ENCODE measurements around the gene SNRPA. TPM values are rescaled to one million over a fixed set of nuclear protein-coding genes. Genes with fewer than 3 reads are reported as not detected.
"Not testable (repeated sequence)": the region's sequence is repeated elsewhere in the genome, so short reads cannot be mapped to it uniquely, and the experiment has no call there.

The SNRPA gene
- polyA plus RNA-seq, 1 donor (not counting 4 experiments of a cell fraction or from before 2014, with no cell fraction given): 93.4 TPM

DNA sequence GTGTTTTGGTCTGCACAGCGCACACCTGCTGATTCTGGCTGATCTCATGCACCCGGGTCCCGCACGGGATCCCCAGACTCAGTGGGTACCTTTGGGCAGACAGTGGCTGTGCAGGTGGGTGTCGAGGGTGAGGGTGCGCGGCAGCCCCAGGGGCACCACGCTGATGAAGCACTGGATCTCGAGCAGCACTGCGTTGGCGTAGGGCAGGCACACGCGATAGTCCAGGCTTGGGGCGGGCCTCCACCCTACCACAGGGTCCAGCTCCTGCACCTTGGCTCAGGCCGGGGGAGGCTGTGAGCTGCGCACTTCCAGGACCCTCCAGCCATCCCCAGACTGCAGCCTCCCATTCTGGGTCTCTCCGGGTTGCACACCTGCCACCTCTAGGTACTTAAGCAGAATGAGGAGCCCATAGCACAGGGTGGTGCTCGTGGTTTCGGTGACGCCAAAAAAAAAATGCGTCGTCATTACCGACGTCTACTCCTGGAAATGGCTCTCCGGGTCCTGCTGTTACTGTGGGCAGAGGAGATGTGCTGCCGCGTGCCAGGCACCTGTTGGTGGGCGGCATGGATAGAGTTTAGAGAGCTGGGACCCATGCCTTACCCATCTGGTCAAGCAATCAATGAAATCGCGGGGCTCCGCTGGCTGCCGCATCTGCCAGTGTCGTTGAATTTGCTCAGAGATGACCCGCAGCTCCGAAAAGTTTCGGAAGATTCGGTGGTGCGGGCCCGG is 58.5 kb downstream of the SNRPA start:
- H3K27ac ChIP-seq (ENCODE audit: control insufficient read depth, insufficient read depth, low read length): no peak overlapping the region
- H3K9me1 ChIP-seq (ENCODE audit: control insufficient read depth, extremely low read depth, insufficient read depth, low read length): no peaks in the 10 kb centered on the region
- H3K4me1 ChIP-seq (ENCODE audit: control insufficient read depth, extremely low read depth, insufficient read depth, low read length): peaks cover 38% of the 10 kb centered on the region
- H3K4me2 ChIP-seq (ENCODE audit: control insufficient read depth, extremely low read depth, insufficient read depth, low read depth, low read length): no peak overlapping the region
- no peak overlapping the region for H3K4me3 ChIP-seq (ENCODE audit: control insufficient read depth in 2 of 3, extremely low read depth in 1 of 3, insufficient read depth in 2 of 3, low read depth in 1 of 3, low read length in 3 of 3)
- peaks cover 17 to 26% of the 10 kb centered on the region in 2 experiments for H3K36me3 ChIP-seq (ENCODE audit: control insufficient read depth in 2 of 2, extremely low read depth in 1 of 2, insufficient read depth in 2 of 2, low read length in 2 of 2)
- H4K20me1 ChIP-seq (ENCODE audit: control insufficient read depth, extremely low read depth, insufficient read depth, low read length): peaks cover 16% of the 10 kb centered on the region
- TF ChIP-seq, protein P1, sequence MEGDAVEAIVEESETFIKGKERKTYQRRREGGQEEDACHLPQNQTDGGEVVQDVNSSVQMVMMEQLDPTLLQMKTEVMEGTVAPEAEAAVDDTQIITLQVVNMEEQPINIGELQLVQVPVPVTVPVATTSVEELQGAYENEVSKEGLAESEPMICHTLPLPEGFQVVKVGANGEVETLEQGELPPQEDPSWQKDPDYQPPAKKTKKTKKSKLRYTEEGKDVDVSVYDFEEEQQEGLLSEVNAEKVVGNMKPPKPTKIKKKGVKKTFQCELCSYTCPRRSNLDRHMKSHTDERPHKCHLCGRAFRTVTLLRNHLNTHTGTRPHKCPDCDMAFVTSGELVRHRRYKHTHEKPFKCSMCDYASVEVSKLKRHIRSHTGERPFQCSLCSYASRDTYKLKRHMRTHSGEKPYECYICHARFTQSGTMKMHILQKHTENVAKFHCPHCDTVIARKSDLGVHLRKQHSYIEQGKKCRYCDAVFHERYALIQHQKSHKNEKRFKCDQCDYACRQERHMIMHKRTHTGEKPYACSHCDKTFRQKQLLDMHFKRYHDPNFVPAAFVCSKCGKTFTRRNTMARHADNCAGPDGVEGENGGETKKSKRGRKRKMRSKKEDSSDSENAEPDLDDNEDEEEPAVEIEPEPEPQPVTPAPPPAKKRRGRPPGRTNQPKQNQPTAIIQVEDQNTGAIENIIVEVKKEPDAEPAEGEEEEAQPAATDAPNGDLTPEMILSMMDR (optimal IDR thresholded peaks at IDR 0.05 in 1 of 3, IDR thresholded peaks at IDR 0.05 in 1 of 3, conservative IDR thresholded peaks at IDR 0.05 in 1 of 3; ENCODE audit: extremely low read depth in 1 of 3, insufficient read depth in 2 of 3, low read length in 3 of 3): no peak
- TF ChIP-seq EZH2 (IDR thresholded peaks at IDR 0.05; ENCODE audit: low read length): no peak
- H3K79me2 ChIP-seq (ENCODE audit: control insufficient read depth, insufficient read depth, low read length): peaks cover 23% of the 10 kb centered on the region
- no peaks in the 10 kb centered on the region for H3K27me3 ChIP-seq (ENCODE audit: control insufficient read depth, extremely low read depth, insufficient read depth, low read length)
- DNase-seq (ENCODE audit: low read depth, low spot score) (no peak), FAIRE-seq (no peak)
- no peak overlapping the region for H3K9ac ChIP-seq (ENCODE audit: control insufficient read depth, extremely low read depth, insufficient read depth, low read length)
- no peaks in the 10 kb centered on the region for H3K9me3 ChIP-seq (ENCODE audit: control insufficient read depth, low read depth, low read length)
- H2AFZ ChIP-seq (ENCODE audit: control insufficient read depth, low read length): no peak overlapping the region
- dilution Hi-C loops (cut with MboI; ENCODE audit: extremely low pct_ligation_motif_present, low sequenced_read_pairs): no loop called here

DNA sequence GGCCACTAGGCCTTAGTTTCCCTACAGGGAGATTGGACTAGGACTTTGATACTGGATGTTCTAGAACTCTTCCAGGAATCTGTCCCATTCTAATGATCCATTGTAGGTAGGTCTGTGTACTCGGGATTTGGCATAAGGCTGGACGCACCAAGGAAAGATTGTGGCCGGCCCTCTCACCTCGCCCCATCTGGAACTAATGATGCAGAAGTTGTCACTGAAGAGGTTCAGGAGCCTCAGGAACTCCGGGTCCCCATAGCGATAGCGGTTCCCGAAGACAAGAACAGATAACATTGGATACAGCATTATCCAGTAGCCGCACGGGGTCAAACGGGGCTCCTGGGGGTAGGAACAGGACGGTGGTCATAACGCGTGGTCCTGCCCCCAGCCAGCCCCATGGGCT is 59.2 kb downstream of the SNRPA start:
- H3K79me2 ChIP-seq (ENCODE audit: control insufficient read depth, insufficient read depth, low read length): peaks cover 17% of the 10 kb centered on the region
- DNase-seq (ENCODE audit: low read depth, low spot score): no peak
- no peak for FAIRE-seq
- no peak overlapping the region for H2AFZ ChIP-seq (ENCODE audit: control insufficient read depth, low read length)
- no peaks in the 10 kb centered on the region for H3K9me1 ChIP-seq (ENCODE audit: control insufficient read depth, extremely low read depth, insufficient read depth, low read length)
- dilution Hi-C loops (cut with MboI; ENCODE audit: extremely low pct_ligation_motif_present, low sequenced_read_pairs): no loop called here
- H3K4me3 ChIP-seq (ENCODE audit: control insufficient read depth in 2 of 3, extremely low read depth in 1 of 3, insufficient read depth in 2 of 3, low read depth in 1 of 3, low read length in 3 of 3): no peak overlapping the region
- H3K4me1 ChIP-seq (ENCODE audit: control insufficient read depth, extremely low read depth, insufficient read depth, low read length): peaks cover 33% of the 10 kb centered on the region
- H3K27ac ChIP-seq (ENCODE audit: control insufficient read depth, insufficient read depth, low read length): no peak overlapping the region
- peaks cover 15 to 22% of the 10 kb centered on the region in 2 experiments for H3K36me3 ChIP-seq (ENCODE audit: control insufficient read depth in 2 of 2, extremely low read depth in 1 of 2, insufficient read depth in 2 of 2, low read length in 2 of 2)
- no peaks in the 10 kb centered on the region for H3K27me3 ChIP-seq (ENCODE audit: control insufficient read depth, extremely low read depth, insufficient read depth, low read length)
- H4K20me1 ChIP-seq (ENCODE audit: control insufficient read depth, extremely low read depth, insufficient read depth, low read length): peaks cover 10% of the 10 kb centered on the region
- H3K9me3 ChIP-seq (ENCODE audit: control insufficient read depth, low read depth, low read length): no peaks in the 10 kb centered on the region
- no peak overlapping the region for H3K9ac ChIP-seq (ENCODE audit: control insufficient read depth, extremely low read depth, insufficient read depth, low read length)
- TF ChIP-seq, protein P1 (optimal IDR thresholded peaks at IDR 0.05 in 1 of 3, IDR thresholded peaks at IDR 0.05 in 1 of 3, conservative IDR thresholded peaks at IDR 0.05 in 1 of 3; ENCODE audit: extremely low read depth in 1 of 3, insufficient read depth in 2 of 3, low read length in 3 of 3): no peak
- TF ChIP-seq EZH2 (IDR thresholded peaks at IDR 0.05; ENCODE audit: low read length): no peak
- peak overlapping the region; percentile 58 for H3K4me2 ChIP-seq (ENCODE audit: control insufficient read depth, extremely low read depth, insufficient read depth, low read depth, low read length)

DNA sequence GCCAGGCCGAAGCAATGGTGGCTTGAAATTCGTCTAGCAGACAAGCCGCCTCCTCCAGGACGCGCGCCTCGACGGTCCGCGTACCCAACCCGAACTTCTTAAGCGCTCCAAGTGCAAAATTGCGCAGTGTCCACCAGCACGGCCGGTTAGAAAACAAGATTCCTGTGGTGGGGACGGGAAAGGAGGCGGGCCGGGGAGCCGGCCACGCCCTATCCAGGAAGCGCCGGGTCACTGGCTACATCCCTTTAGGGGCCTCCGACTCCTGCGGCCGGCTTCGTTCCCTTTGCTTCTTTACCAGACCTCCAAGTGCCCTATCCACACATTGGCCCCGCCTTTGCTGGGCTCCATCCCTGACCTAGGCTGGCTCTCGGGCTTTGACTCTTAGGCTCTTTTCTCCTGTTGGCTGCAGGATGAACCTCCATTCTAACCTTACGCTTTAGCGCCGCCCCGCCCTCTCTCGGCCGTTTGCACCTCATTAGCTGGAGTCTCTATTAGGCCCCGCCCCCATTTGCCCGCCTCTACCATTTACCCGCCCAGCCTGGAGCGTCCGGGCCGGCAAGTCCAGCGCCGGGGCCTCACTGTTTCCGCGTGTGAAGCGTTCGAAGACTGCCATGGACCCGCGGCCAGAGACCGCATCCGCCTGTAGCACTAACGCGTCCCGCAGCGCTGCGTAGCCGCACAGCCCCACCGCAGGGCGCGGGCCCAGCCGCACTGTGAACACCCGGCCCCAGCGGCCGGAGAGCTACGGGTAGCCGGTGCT is 59.8 kb downstream of the SNRPA start:
- H3K4me1 ChIP-seq (ENCODE audit: control insufficient read depth, extremely low read depth, insufficient read depth, low read length): peaks cover 27% of the 10 kb centered on the region
- H2AFZ ChIP-seq (ENCODE audit: control insufficient read depth, low read length): peak overlapping the region; percentile 66
- H3K27me3 ChIP-seq (ENCODE audit: control insufficient read depth, extremely low read depth, insufficient read depth, low read length); H3K27ac ChIP-seq (ENCODE audit: control insufficient read depth, insufficient read depth, low read length); DNase-seq (ENCODE audit: low read depth, low spot score); H4K20me1 ChIP-seq (ENCODE audit: control insufficient read depth, extremely low read depth, insufficient read depth, low read length); dilution Hi-C loops (cut with MboI; ENCODE audit: extremely low pct_ligation_motif_present, low sequenced_read_pairs); H3K9me1 ChIP-seq (ENCODE audit: control insufficient read depth, extremely low read depth, insufficient read depth, low read length); H3K9me3 ChIP-seq (ENCODE audit: control insufficient read depth, low read depth, low read length); FAIRE-seq: not testable (repeated sequence)
- peak overlapping the region in 2 of 3 experiments; percentile 46 to 56 for H3K4me3 ChIP-seq (ENCODE audit: control insufficient read depth in 2 of 3, extremely low read depth in 1 of 3, insufficient read depth in 2 of 3, low read depth in 1 of 3, low read length in 3 of 3)
- H3K79me2 ChIP-seq (ENCODE audit: control insufficient read depth, insufficient read depth, low read length): peaks cover 10% of the 10 kb centered on the region
- H3K4me2 ChIP-seq (ENCODE audit: control insufficient read depth, extremely low read depth, insufficient read depth, low read depth, low read length): peak overlapping the region; percentile 58
- H3K36me3 ChIP-seq (ENCODE audit: control insufficient read depth in 2 of 2, extremely low read depth in 1 of 2, insufficient read depth in 2 of 2, low read length in 2 of 2): peaks cover 15 to 18% of the 10 kb centered on the region in 2 experiments
- peak overlapping the region; percentile 22 for H3K9ac ChIP-seq (ENCODE audit: control insufficient read depth, extremely low read depth, insufficient read depth, low read length)

Measured in keratinocyte (primary cell).